HG02840 (cell line): ENCODE results near the gene ACE.

Experiments used
- ATAC-seq: cut with Tn5 transposase; IDR thresholded peaks from one replicate; pipeline ENCODE4 v1.9.1; 2021; ENCODE audit warnings: mild to moderate bottlenecking, moderate library complexity, moderate number of reproducible peaks; ENCODE audit not compliant: unreplicated experiment, low FRiP score

ACE gene

GRCh38 chr17:63474174-63474573 lies 2.7 kb upstream of the ACE start:
- ATAC-seq, result no peak

DNA sequence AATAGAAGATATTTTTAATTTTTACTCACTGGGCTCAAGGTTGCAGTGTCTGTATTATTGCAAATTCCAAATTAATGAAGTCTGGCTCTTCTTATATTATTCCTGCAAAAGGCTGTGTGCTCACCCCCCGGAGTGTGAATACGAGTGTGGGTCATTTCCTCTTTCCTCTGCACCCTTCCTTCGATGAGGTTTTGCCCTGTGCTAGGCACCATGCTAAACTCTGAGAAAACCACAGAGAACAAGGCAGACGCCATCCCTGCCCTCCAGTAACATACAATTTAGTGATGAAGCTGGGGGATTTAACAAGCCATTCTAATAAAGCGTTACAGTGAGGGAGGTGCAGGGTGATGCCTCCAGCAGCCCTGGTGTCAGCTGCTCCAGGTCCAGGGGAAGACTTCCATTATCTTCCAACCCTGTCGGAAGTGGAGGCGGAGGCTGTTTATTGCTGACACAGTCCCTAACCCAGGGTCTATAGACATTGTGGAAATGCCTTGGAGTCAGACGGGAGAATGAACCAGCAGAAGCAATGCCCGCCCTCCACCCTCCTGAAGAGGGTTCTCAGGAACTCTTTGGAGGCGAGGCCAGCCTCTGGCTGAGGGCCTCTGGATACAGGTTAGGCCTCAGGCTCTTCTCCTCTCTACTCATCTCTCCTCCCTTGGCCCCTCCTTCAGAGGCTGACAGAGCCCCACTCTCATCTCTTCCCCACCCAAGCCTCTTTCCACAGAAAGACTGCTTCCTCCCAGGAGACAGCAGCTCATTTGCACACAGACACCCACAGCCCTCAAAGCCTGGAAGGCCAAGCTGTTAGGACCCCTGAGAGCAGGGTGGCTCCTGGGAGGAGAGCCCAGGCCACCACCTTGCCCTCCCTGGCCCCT lies 2.0 kb upstream of the ACE start:
- no peak for ATAC-seq

- no peak for ATAC-seq
Observed at GRCh38 chr17:63475491-63476412, 1.1 kb upstream of the ACE start.

GRCh38 chr17:63476459-63476853 lies 405 bp upstream of the ACE start:
- no peak for ATAC-seq

DNA sequence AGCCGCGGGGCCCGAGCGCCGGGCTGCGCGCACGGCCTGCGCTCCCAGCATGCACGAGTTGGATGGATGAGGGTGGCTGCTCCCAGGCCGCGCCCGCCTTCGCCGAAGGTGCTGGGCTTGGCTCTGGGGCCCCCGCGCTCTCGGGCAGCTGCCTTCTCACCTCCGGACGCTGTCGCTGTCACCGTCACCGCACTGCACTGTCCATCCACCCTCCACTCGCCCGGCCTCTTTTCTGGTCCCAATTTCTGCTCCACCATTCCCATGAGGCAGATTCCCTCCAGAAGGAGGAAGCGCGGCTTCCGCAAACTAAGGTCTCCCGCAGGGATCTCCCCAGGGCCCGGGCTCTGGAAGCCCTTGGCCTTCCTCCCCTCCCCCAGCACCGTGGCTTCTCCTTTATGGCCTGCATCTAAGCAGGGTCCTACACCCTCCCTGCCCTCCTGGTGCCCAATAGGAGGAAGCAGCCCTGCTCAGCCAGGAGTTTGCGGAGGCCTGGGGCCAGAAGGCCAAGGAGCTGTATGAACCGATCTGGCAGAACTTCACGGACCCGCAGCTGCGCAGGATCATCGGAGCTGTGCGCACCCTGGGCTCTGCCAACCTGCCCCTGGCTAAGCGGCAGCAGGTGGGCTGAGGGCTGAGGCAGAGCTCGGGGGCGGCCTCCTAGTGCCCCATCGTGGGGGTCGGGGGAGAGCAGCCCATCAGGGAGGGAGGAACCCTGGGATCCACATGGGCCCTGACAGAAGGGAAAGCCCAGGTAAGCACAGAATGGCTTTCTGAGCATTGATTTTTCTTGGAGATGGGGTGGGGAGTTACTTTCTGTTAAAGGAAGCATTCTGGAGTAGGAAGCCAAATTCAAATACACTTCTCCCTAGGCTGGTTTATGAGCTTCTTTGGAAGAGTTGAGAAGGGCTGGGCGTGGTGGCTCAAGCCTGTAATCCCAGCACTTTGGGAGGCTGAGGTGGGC lies 899 bp downstream of the ACE start:
- ATAC-seq, result no peak

DNA sequence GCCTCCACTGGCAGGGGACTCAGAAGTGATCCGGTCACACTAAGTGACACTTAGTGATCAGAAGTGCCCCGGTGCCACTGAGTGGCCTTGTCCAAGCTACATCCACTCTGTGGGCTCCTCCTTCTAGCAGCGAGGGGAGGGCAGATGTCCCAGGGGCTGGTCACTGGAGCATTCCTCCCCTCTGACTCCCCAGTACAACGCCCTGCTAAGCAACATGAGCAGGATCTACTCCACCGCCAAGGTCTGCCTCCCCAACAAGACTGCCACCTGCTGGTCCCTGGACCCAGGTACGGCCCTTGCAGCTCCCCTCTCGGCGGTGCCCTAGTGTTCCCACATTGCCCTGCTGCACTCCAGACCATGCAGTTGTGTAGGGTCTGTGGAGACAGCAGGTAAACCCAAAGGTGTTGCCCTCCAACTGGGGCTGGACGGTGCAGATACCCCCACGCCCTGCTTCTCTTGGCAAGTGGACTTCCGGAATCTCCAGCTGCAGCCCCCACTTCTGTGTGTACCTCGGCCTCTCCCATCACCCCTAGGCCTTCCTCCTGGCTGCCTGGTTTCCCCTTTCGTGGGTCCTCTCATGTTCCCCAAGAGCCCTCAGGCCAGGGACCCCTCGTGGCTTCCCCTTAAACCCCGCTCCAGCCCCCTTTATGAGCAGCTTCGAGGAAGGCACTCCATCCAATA lies 2.1 kb downstream of the ACE start:
- no peak for ATAC-seq

DNA sequence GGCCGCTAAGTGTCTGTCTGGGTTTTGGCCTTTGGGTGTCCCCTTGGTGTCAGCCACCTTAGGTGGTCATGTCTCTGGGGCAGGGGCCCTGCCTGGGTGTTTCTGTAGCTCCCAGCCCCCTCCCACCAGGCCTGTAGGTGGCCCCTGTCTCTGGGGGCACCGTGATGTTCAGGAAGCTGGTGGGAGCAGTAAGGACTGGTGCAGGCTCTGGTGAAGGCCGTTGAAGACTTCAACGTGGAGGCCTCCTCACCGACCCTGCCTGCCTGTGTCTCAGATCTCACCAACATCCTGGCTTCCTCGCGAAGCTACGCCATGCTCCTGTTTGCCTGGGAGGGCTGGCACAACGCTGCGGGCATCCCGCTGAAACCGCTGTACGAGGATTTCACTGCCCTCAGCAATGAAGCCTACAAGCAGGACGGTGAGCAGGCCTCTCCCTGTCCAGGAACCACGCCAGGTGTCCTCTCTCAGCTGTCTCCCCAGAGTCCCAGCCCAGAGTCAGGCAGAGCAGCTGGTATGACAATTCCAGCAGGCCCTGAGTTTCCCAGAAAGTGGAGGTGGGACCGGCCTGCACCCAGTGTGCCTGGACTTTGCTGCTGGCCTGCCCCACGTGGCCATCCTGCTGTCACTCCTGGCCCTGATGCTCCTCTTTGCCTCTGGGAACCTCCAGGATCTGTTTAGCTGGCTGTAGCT lies 2.8 kb downstream of the ACE start:
- ATAC-seq, result no peak

GRCh38 chr17:63480192-63480784 lies 3.4 kb downstream of the ACE start:
- no peak for ATAC-seq

DNA sequence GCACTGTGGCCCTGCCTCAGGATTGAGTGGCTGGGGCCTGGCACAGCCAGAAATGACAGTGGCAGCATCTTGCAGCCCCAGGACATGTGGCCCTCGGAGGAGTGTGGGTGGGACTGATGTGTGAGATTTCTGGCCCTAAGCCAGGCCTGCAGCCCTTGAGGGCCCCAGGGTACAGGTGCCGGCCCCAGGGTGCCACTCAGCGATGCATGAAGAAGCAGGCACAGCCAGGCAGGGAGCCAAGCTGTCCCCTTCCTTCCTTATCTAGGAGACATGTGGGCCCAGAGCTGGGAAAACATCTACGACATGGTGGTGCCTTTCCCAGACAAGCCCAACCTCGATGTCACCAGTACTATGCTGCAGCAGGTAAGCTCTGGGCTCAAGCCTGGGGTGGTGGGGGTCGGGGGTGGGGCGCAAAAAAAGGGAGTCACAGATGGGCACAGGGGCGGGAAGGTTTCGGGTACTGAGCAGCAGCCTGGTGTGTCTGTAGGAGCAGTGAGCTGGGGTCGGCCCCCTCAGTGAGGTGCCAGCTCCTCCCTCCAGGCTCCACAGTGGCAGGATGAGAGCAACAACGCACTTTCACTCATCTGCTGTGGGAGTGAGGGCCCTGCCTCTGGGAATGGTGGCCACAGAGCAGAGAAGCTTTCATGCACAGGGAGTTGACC lies 4.1 kb downstream of the ACE start:
- ATAC-seq, result no peak

DNA sequence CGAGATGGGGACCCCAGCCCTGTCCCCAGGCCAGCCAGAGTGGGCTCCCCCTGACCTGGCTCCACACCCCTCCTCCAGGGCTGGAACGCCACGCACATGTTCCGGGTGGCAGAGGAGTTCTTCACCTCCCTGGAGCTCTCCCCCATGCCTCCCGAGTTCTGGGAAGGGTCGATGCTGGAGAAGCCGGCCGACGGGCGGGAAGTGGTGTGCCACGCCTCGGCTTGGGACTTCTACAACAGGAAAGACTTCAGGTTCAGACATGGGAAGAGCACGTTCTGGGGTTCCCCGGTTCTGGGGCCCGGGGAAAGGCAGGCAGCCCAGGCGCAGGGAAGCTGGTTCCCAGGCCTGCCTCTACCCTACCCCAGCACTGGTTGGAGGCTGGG lies 4.6 kb downstream of the ACE start:
- no peak for ATAC-seq

- no peak for ATAC-seq
Observed at GRCh38 chr17:63482509-63482908, 5.6 kb downstream of the ACE start.

DNA sequence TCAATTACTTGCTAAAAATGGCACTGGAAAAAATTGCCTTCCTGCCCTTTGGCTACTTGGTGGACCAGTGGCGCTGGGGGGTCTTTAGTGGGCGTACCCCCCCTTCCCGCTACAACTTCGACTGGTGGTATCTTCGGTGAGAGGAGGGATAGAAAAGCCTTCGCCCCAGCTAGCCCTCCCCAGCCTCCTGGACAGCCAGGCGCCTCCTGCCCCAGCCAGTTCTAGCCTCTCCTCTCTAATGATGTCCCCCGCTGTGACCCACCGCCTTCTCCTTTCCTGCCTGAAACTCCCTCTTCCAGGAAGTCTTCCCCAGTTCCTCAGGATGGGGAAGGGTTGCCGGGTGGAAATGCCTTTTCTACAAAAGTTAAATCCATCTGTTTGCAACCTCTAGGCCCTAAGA lies 6.2 kb downstream of the ACE start:
- no peak for ATAC-seq

DNA sequence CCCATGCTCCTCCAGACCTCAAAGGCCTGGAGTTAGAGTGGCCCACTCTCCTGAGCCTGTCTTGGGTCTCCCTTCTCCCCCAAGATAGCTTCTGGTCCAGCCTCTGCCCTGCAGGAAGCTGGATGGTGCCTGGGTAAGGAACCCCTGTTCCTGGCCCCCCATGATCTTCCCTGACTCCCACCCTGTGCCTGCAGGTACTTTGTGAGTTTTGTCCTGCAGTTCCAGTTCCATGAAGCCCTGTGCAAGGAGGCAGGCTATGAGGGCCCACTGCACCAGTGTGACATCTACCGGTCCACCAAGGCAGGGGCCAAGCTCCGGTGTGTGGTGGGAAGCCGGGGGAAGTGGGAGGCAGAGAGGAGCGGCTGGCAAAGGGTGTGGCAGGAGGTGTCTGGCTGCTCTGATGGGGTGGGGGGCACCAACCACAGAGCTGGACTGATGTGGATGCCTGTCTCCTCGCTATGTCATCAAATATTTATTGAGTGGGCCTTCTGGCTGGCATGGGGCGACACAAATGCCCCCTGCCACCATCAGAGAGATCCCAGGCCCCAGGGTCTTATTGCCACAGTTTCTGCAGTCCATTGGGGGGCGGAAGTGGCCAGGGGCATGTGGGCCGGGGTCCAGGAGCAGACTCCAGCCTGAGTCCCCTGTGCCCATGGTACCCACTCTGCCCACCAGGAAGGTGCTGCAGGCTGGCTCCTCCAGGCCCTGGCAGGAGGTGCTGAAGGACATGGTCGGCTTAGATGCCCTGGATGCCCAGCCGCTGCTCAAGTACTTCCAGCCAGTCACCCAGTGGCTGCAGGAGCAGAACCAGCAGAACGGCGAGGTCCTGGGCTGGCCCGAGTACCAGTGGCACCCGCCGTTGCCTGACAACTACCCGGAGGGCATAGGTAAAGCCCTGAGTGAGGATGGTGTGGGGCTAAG lies 7.1 kb downstream of the ACE start:
- no peak for ATAC-seq

DNA sequence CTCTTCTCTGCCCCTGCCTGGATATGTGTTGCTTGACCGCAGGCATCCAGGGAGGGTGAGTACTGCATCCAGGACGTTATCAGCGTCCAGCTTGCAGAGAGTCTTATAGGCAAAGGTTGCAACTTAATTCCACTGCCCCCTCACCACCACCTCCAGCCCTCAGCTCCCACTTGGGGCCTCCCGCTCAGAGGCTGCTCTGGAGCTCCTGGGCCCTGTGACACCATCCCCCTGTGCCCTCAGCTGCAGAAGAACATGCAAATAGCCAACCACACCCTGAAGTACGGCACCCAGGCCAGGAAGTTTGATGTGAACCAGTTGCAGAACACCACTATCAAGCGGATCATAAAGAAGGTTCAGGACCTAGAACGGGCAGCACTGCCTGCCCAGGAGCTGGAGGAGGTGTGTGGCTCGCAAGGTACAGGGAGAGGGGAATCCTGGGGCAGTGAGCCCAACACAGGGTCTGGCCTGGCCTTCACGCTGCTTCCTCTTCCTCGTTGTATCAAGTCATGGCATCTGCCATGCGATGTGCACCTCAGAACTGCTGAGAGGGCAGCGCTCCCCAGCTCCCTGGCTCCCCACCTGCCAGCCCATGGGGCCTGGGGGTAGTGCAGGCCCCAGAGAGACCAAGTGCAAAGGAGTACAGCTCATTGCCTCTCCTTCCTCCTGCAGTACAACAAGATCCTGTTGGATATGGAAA lies 9.6 kb downstream of the ACE start:
- ATAC-seq, result no peak

DNA sequence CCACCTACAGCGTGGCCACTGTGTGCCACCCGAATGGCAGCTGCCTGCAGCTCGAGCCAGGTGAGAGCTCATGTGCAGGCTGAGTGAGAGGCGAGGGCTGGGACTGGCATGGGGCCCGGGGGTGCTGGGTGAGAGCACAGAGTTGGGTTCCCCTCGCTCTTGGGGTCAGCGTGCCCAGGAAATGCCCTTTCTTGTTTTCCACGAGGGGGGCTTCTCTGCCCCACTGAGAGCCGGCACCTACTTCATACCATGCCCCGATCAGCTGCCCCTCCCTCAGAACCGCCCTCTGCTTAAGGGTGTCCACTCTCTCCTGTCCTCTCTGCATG lies 10.1 kb downstream of the ACE start:
- no peak for ATAC-seq

GRCh38 chr17:63488851-63489250 lies 12.0 kb downstream of the ACE start:
- no peak for ATAC-seq

GRCh38 chr17:63489291-63489690 lies 12.4 kb downstream of the ACE start:
- ATAC-seq, result no peak
